Loucy (cell line): ENCODE measurements around the gene CYP4F3.

Experiments used
- H2AFZ ChIP-seq: fragments of 200-600 bp; sonication (generic); 2 replicates; pipeline ENCODE4 v1.6.0; 2016; ENCODE audit warnings: antibody characterized with exemption, mild to moderate bottlenecking, low read length, moderate library complexity
- H3F3A ChIP-seq: fragments of 200-600 bp; 2 replicates; pipeline ENCODE4 v1.6.0; 2016; ENCODE audit warnings: antibody characterized with exemption, low read depth, mild to moderate bottlenecking
- H3K27me3 ChIP-seq: fragments of 200-600 bp; sonication (generic); 2 replicates; pipeline ENCODE4 v1.6.1; 2014; ENCODE audit warnings: low read length, mild to moderate bottlenecking; ENCODE audit not compliant: insufficient read depth, poor library complexity, severe bottlenecking
- H3K36me3 ChIP-seq: fragments of 200-600 bp; sonication (generic); 2 replicates; pipeline ENCODE4 v1.6.1; 2016; ENCODE audit warnings: low read length; ENCODE audit not compliant: insufficient read depth
- H3K4me1 ChIP-seq: fragments of 200-600 bp; sonication (generic); 2 replicates; pipeline ENCODE4 v1.5.1; 2014; ENCODE audit warnings: low read length, mild to moderate bottlenecking; ENCODE audit not compliant: insufficient read depth, poor library complexity, severe bottlenecking
- H3K4me2 ChIP-seq: fragments of 200-600 bp; sonication (generic); 2 replicates; pipeline ENCODE4 v1.6.0; 2014; ENCODE audit warnings: antibody characterized with exemption, low read length, low read depth, mild to moderate bottlenecking; ENCODE audit not compliant: poor library complexity, severe bottlenecking
- H3K4me3 ChIP-seq: fragments of 200-600 bp; sonication (generic); 2 replicates; pipeline ENCODE4 v1.5.1; 2014; ENCODE audit warnings: low read length, mild to moderate bottlenecking, mixed read lengths; ENCODE audit not compliant: poor library complexity, severe bottlenecking
- H3K79me2 ChIP-seq: fragments of 200-600 bp; sonication (generic); 2 replicates; pipeline ENCODE4 v1.6.1; 2014; ENCODE audit warnings: low read length; ENCODE audit not compliant: insufficient read depth
- H3K9ac ChIP-seq: fragments of 200-600 bp; sonication (generic); 2 replicates; pipeline ENCODE4 v1.6.0; 2014; ENCODE audit warnings: mild to moderate bottlenecking, low read depth, low read length, moderate library complexity; ENCODE audit not compliant: poor library complexity, severe bottlenecking
- H3K9me2 ChIP-seq: fragments of 200-600 bp; sonication (generic); replicated peaks from 2 replicates; pipeline ENCODE4 v1.6.1; 2016; ENCODE audit warnings: low read depth, low read length, mixed read lengths
- H3K9me3 ChIP-seq: fragments of 200-600 bp; sonication (generic); 2 replicates; pipeline ENCODE4 v1.6.1; 2014; ENCODE audit warnings: mild to moderate bottlenecking, antibody characterized with exemption, low read length, low read depth; ENCODE audit not compliant: insufficient read depth
- H4K20me1 ChIP-seq: fragments of 200-600 bp; sonication (generic); 2 replicates; pipeline ENCODE4 v1.6.0; 2014; ENCODE audit warnings: antibody characterized with exemption, low read length, mild to moderate bottlenecking; ENCODE audit not compliant: insufficient read depth, poor library complexity, severe bottlenecking
- CTCF ChIP-seq: fragments of 200-600 bp; sonication (generic); conservative IDR thresholded peaks from 2 replicates; pipeline ENCODE4 v1.5.1; 2014; ENCODE audit warnings: mild to moderate bottlenecking, antibody characterized with exemption, low read length
- EZH2phosphoT487 ChIP-seq: fragments of 200-600 bp; IDR thresholded peaks from 2 replicates; pipeline ENCODE4 v1.6.1; 2018; ENCODE audit warnings: antibody characterized with exemption, mild to moderate bottlenecking, moderate library complexity, borderline replicate concordance

The CYP4F3 gene

DNA sequence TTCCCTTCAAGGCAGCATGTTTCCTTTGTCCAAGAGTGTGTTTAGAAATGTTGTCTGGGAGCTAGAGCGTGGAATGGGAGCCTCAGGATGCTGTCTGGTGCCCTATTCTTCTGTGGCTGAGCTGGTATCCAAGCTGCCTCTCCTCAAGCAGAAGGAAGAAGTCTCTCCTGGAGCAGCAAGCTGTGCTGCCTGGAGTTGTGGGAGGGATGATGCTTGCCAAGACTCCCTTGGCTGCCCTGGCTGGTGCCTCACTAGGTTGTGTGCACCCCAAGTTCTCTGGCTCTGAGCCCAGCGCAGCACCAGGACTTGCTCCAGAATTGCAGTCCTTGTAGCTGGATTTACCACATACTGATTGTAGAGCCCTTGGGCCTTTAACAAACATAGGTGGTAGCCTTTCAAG, 4.7 kb upstream of the CYP4F3 start:
- no peaks in the 10 kb centered on the region for H3F3A ChIP-seq
- no peak overlapping the region for H3K4me2 ChIP-seq
- no peaks in the 10 kb centered on the region for H3K9me3 ChIP-seq
- H3K9me2 ChIP-seq: no peaks in the 10 kb centered on the region
- H4K20me1 ChIP-seq: no peaks in the 10 kb centered on the region
- H3K36me3 ChIP-seq: no peaks in the 10 kb centered on the region
- H2AFZ ChIP-seq: no peak overlapping the region
- no peaks in the 10 kb centered on the region for H3K79me2 ChIP-seq
- peaks cover 3% of the 10 kb centered on the region for H3K4me1 ChIP-seq
- no peak overlapping the region for H3K9ac ChIP-seq
- no peak for TF ChIP-seq EZH2phosphoT487
- TF ChIP-seq CTCF: no peak
- H3K4me3 ChIP-seq: no peak overlapping the region
- no peaks in the 10 kb centered on the region for H3K27me3 ChIP-seq

DNA sequence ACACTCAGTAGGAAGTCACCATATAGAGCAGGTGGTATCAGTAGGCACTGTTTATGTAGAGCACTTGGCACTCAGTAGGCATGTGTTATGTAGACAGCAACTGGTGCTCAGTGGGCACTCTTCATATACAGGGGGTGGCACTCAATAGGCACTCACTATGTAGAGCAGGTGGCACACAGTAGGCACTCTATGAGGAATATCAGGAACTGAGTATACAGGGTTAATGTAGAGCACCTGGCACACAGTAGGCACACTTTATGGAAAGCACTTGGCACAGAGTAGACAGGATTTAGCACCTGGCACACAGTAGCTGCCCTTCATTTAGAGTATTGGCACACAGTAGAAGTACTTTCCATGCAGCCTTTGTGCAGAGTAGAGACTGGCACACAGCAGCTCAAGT, 1.1 kb upstream of the CYP4F3 start:
- no peaks in the 10 kb centered on the region for H4K20me1 ChIP-seq
- H3K4me3 ChIP-seq: no peak overlapping the region
- no peaks in the 10 kb centered on the region for H3K36me3 ChIP-seq
- no peak overlapping the region for H3K9ac ChIP-seq
- H3K4me2 ChIP-seq: no peak overlapping the region
- H2AFZ ChIP-seq: no peak overlapping the region
- H3F3A ChIP-seq: no peaks in the 10 kb centered on the region
- no peaks in the 10 kb centered on the region for H3K9me3 ChIP-seq
- H3K4me1 ChIP-seq: no peaks in the 10 kb centered on the region
- no peak for TF ChIP-seq EZH2phosphoT487
- no peak for TF ChIP-seq CTCF
- no peaks in the 10 kb centered on the region for H3K79me2 ChIP-seq
- no peaks in the 10 kb centered on the region for H3K9me2 ChIP-seq
- no peaks in the 10 kb centered on the region for H3K27me3 ChIP-seq

GRCh38 chr19:15640904-15641597, 354 bp downstream of the CYP4F3 start:
- Histone ChIP-seq H2AFZ (no peak overlapping the region), H3K4me1 (no peaks in the 10 kb centered on the region), H3K9ac (no peak overlapping the region), H3K9me3 (no peaks in the 10 kb centered on the region), H3K4me2 (no peak overlapping the region), H3K27me3 (no peaks in the 10 kb centered on the region), H3K36me3 (no peaks in the 10 kb centered on the region), H3K79me2 (no peaks in the 10 kb centered on the region), H3K4me3 (no peak overlapping the region), H3K9me2 (no peaks in the 10 kb centered on the region), H4K20me1 (no peaks in the 10 kb centered on the region), H3F3A (no peaks in the 10 kb centered on the region)
- TF ChIP-seq CTCF (no peak), EZH2phosphoT487 (no peak)
